ENCODE data around the gene MYO15B.

MYO15B gene

GRCh38 chr17:75640556-75641119 is 53.0 kb downstream of the MYO15B start:
- Histone ChIP-seq H3K27ac (replicated peaks) (no peak overlapping the region), H3K27me3 (ENCODE audit: insufficient read depth, poor library complexity, severe bottlenecking) (no peaks in the 10 kb centered on the region), H3K4me3 (replicated peaks; ENCODE audit: insufficient read depth, low read length) (no peak overlapping the region)
- TF ChIP-seq, protein P1, sequence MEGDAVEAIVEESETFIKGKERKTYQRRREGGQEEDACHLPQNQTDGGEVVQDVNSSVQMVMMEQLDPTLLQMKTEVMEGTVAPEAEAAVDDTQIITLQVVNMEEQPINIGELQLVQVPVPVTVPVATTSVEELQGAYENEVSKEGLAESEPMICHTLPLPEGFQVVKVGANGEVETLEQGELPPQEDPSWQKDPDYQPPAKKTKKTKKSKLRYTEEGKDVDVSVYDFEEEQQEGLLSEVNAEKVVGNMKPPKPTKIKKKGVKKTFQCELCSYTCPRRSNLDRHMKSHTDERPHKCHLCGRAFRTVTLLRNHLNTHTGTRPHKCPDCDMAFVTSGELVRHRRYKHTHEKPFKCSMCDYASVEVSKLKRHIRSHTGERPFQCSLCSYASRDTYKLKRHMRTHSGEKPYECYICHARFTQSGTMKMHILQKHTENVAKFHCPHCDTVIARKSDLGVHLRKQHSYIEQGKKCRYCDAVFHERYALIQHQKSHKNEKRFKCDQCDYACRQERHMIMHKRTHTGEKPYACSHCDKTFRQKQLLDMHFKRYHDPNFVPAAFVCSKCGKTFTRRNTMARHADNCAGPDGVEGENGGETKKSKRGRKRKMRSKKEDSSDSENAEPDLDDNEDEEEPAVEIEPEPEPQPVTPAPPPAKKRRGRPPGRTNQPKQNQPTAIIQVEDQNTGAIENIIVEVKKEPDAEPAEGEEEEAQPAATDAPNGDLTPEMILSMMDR (IDR thresholded peaks at IDR 0.05; ENCODE audit: insufficient read depth, low read length): no peak
- DNase-seq (ENCODE audit: low read depth in 1 of 2, low spot score in 1 of 2): no peak

DNA sequence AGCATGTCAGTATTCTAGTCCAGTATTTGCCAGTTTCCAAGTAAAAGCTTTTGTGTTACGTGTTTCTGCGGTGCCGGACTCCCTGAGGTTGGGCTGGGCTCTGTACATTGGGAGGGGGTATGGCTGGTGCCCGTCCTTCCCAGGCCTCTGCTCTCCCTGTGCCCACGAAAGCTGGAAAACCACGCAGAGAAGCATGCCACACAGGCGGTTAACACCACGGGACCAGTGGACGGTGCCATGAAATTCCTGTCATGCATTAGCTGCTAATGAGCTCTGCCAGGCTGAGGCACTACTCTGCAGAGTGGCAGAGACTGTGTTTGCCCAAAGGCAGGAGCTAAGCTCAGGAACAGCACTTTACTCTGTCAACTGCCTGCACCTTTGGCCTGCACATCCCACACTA is 53.7 kb downstream of the MYO15B start:
- no peak for TF ChIP-seq SPI1 (IDR thresholded peaks at IDR 0.05; ENCODE audit: borderline replicate concordance, low read depth)
- TF ChIP-seq, protein P1 (IDR thresholded peaks at IDR 0.05; ENCODE audit: insufficient read depth, low read length): no peak
- no peak for TF ChIP-seq GABPA (IDR thresholded peaks at IDR 0.05; ENCODE audit: low read depth)
- TF ChIP-seq REST (IDR thresholded peaks at IDR 0.05; ENCODE audit: insufficient replicate concordance, low read depth): no peak
- TF ChIP-seq POLR2AphosphoS5 (IDR thresholded peaks at IDR 0.05; ENCODE audit: low read depth): no peak
- DNase-seq (ENCODE audit: low read depth in 1 of 2, low spot score in 1 of 2): no peak
- H3K4me3 ChIP-seq (replicated peaks; ENCODE audit: insufficient read depth, low read length): no peak overlapping the region
- no peak overlapping the region for H3K27ac ChIP-seq (replicated peaks)
- no peaks in the 10 kb centered on the region for H3K27me3 ChIP-seq (ENCODE audit: insufficient read depth, poor library complexity, severe bottlenecking)

DNA sequence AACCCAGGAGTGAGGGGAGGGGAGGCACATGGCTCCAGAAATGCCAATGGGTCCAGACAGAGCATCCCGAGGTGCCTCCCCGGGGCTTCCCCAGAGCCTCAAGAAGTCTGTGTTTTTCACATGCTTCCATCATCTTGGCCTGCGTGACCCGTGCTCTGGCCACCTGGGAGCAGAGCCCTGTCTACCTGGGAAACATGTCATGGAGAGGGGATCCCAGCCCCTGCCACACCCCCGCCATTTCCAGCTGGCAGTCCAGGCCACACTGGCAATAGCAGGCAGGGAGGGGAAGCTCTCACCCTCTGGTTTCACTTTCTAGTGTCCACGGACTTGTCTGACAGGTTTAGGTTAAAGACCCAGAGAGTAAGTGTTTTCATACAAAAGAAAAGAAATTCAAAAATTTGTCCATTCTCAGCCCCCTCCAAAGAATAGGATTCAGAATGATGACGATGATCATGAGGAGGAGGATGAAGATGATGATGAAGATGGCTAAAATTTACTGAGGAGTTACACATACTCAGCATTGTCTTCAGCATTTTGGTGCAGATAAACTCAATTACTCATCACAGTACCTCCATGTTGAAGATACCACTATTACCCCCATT is 54.7 kb downstream of the MYO15B start:
- TF ChIP-seq SPI1 (IDR thresholded peaks at IDR 0.05; ENCODE audit: borderline replicate concordance, low read depth) (no peak), REST (IDR thresholded peaks at IDR 0.05; ENCODE audit: insufficient replicate concordance, low read depth) (no peak), POLR2AphosphoS5 (IDR thresholded peaks at IDR 0.05; ENCODE audit: low read depth) (no peak), GABPA (IDR thresholded peaks at IDR 0.05; ENCODE audit: low read depth) (no peak)
- TF ChIP-seq, protein P1 (IDR thresholded peaks at IDR 0.05; ENCODE audit: insufficient read depth, low read length): no peak
- H3K27me3 ChIP-seq (ENCODE audit: insufficient read depth, poor library complexity, severe bottlenecking): no peaks in the 10 kb centered on the region

More for the DNA sequence above, 54.7 kb downstream of the MYO15B start:
- no peak for DNase-seq (ENCODE audit: low read depth in 1 of 2, low spot score in 1 of 2)
- no peak overlapping the region for H3K4me3 ChIP-seq (replicated peaks; ENCODE audit: insufficient read depth, low read length)
- H3K27ac ChIP-seq (replicated peaks): no peak overlapping the region
